Spleen (tissue), 7 donors: ENCODE measurements around the gene CCN2.

Experiments used
- CTCF ChIP-seq, 11 experiments: fragments of 200-600 bp in 7 of 11; fragments of 450-650 bp in 4 of 11; sonication (generic) in 4 of 11; IDR thresholded peaks in 8 of 11; conservative IDR thresholded peaks in 3 of 11; 1 replicate in 7 of 11; 2 replicates in 4 of 11; pipeline versions ENCODE4 v1.4.0 to v1.8.0; 2016 to 2021; ENCODE audit warnings: antibody characterized with exemption in 11 of 11, inconsistent platforms in 4 of 11, mild to moderate bottlenecking in 1 of 11
- POLR2A ChIP-seq, 3 donors: fragments of 450-650 bp; IDR thresholded peaks; one replicate each; pipeline ENCODE4 v1.5.1; 2017; ENCODE audit warnings: antibody characterized with exemption in 3 of 3, mild to moderate bottlenecking in 1 of 3
- POLR2AphosphoS5 ChIP-seq, 3 donors: sonication (generic); formaldehyde crosslinking; IDR thresholded peaks; one replicate each; pipeline ENCODE4 v1.5.1; 2017; ENCODE audit warnings: antibody characterized with exemption in 3 of 3
- donor health status: DM: no; HTN: no; CAD: no; lungs with moderate emphysema.
- donor health status: DM: no; HTN: no; CAD: no.
- donor health status: DM: no; HTN: no; CAD: no.

GRCh38 chr6:131920656-131921055 is 30.5 kb downstream of the CCN2 start:
- no peak for TF ChIP-seq CTCF (IDR thresholded peaks at IDR 0.05 in 8 of 11, conservative IDR thresholded peaks at IDR 0.05 in 3 of 11)
- TF ChIP-seq POLR2A (IDR thresholded peaks at IDR 0.05) = no peak
- no peak for TF ChIP-seq POLR2AphosphoS5 (IDR thresholded peaks at IDR 0.05)
